PC-3 (cell line): ENCODE results near the gene MELK.

Source experiments
- EZH2 ChIP-seq: fragments of 300-600 bp; sonication (generic); IDR thresholded peaks from one replicate; pipeline ENCODE4 v1.6.1; 2017; ENCODE audit warnings: antibody characterized with exemption, mild to moderate bottlenecking, low read length; ENCODE audit not compliant: unreplicated experiment
- TF ChIP-seq, protein P1 (sequence below): fragments of 300-600 bp; sonication (generic); conservative IDR thresholded peaks from 2 replicates; pipeline ENCODE4 v1.5.1; 2017; ENCODE audit warnings: antibody characterized with exemption, low read depth, mild to moderate bottlenecking, low read length

DNA sequence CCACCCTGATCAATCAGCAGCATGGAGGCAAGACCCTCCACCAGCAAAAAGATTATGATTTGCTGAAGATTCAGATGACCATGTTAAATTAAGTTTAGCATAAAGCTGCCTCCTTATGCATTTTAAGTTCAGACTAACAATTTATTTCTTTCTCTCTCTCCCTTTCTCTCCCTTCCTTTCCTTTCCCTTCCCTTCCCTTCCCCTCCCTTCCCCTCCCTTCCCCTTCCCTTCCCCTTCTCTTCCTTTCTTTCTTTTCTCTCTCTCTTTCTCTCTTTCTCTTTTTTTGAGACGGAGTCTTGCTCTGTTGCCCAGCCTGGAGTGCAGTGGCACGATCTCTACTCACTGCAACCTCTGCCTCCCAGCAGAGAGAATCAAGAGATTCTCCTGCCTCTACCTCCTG, 1.4 kb upstream of the MELK start:
- TF ChIP-seq, protein P1, sequence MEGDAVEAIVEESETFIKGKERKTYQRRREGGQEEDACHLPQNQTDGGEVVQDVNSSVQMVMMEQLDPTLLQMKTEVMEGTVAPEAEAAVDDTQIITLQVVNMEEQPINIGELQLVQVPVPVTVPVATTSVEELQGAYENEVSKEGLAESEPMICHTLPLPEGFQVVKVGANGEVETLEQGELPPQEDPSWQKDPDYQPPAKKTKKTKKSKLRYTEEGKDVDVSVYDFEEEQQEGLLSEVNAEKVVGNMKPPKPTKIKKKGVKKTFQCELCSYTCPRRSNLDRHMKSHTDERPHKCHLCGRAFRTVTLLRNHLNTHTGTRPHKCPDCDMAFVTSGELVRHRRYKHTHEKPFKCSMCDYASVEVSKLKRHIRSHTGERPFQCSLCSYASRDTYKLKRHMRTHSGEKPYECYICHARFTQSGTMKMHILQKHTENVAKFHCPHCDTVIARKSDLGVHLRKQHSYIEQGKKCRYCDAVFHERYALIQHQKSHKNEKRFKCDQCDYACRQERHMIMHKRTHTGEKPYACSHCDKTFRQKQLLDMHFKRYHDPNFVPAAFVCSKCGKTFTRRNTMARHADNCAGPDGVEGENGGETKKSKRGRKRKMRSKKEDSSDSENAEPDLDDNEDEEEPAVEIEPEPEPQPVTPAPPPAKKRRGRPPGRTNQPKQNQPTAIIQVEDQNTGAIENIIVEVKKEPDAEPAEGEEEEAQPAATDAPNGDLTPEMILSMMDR: no peak
- no peak for TF ChIP-seq EZH2
